Measurements from ENCODE around the gene MPDZ.

MPDZ gene

GRCh38 chr9:13174906-13175639 lies 104.4 kb downstream of the MPDZ start:
- DNase-seq, result no peak

- DNase-seq, result no peak
Observed at GRCh38 chr9:13173553-13173952, 105.9 kb downstream of the MPDZ start.

GRCh38 chr9:13171261-13171660 lies 108.2 kb downstream of the MPDZ start:
- DNase-seq, result no peak

GRCh38 chr9:13166996-13167395 lies 112.5 kb downstream of the MPDZ start:
- DNase-seq, result no peak

GRCh38 chr9:13165956-13166355 lies 113.5 kb downstream of the MPDZ start:
- DNase-seq, result no peak

- DNase-seq, result peak; percentile 73
Observed at GRCh38 chr9:13165236-13165945, 114.1 kb downstream of the MPDZ start.

- no peak for DNase-seq
Observed at GRCh38 chr9:13163946-13164345, 115.5 kb downstream of the MPDZ start.

GRCh38 chr9:13163287-13163686 lies 116.2 kb downstream of the MPDZ start:
- DNase-seq, result no peak

GRCh38 chr9:13160051-13160450 lies 119.4 kb downstream of the MPDZ start:
- DNase-seq, result no peak

GRCh38 chr9:13158986-13159385 lies 120.5 kb downstream of the MPDZ start:
- no peak for DNase-seq

- DNase-seq, result no peak
Observed at GRCh38 chr9:13151489-13151888, 128.0 kb downstream of the MPDZ start.

GRCh38 chr9:13149454-13149853 lies 130.0 kb downstream of the MPDZ start:
- peak; percentile 2 for DNase-seq

- DNase-seq, result no peak
Observed at GRCh38 chr9:13146840-13147239, 132.7 kb downstream of the MPDZ start.

- no peak for DNase-seq
Observed at GRCh38 chr9:13145340-13145739, 134.2 kb downstream of the MPDZ start.

- no peak for DNase-seq
Observed at GRCh38 chr9:13144166-13144775, 135.2 kb downstream of the MPDZ start.

- DNase-seq, result no peak
Observed at GRCh38 chr9:13143281-13143680, 136.2 kb downstream of the MPDZ start.

GRCh38 chr9:13142776-13143175 lies 136.7 kb downstream of the MPDZ start:
- DNase-seq, result no peak

GRCh38 chr9:13141629-13142028 lies 137.9 kb downstream of the MPDZ start:
- DNase-seq, result no peak

- DNase-seq, result no peak
Observed at GRCh38 chr9:13140843-13141592, 138.5 kb downstream of the MPDZ start.

- no peak for DNase-seq
Observed at GRCh38 chr9:13139641-13140171, 139.8 kb downstream of the MPDZ start.

- DNase-seq, result no peak
Observed at GRCh38 chr9:13137426-13137825, 142.1 kb downstream of the MPDZ start.

- DNase-seq, result no peak
Observed at GRCh38 chr9:13131991-13132390, 147.5 kb downstream of the MPDZ start.

- DNase-seq, result no peak
Observed at GRCh38 chr9:13131416-13131815, 148.1 kb downstream of the MPDZ start.

Data from NCI-H2171 (cell line).